Nephron progenitor cell (in vitro differentiated cells): ENCODE data around the gene NAT8L.

Experiments
- DNase-seq: peaks from one replicate; pipeline ENCODE4 v3.0.0; 2021
- H3K27ac Mint-ChIP-seq: 2 replicates; pipeline ENCODE4 v1.8.0; 2021; ENCODE audit warnings: mild to moderate bottlenecking, moderate library complexity, mixed read lengths
- H3K27me3 Mint-ChIP-seq: 2 replicates; pipeline ENCODE4 v1.8.0; 2021; ENCODE audit warnings: mild to moderate bottlenecking, low read depth, mixed read lengths; ENCODE audit not compliant: poor library complexity
- H3K36me3 Mint-ChIP-seq: 2 replicates; pipeline ENCODE4 v1.8.0; 2021; ENCODE audit warnings: low read depth, mixed read lengths
- H3K4me1 Mint-ChIP-seq: 2 replicates; pipeline ENCODE4 v1.8.0; 2021; ENCODE audit warnings: mixed read lengths
- H3K4me3 Mint-ChIP-seq: 2 replicates; pipeline ENCODE4 v1.8.0; 2021; ENCODE audit warnings: mild to moderate bottlenecking, moderate library complexity, mixed read lengths
- H3K9me3 Mint-ChIP-seq: 2 replicates; pipeline ENCODE4 v1.8.0; 2021; ENCODE audit warnings: mild to moderate bottlenecking, moderate library complexity, mixed read lengths
- TF ChIP-seq, protein P1 (sequence below): fragments of 200-600 bp; sonication (generic); IDR thresholded peaks from 2 replicates; pipeline ENCODE4 v1.5.0; 2021; ENCODE audit warnings: antibody characterized with exemption

Gene NAT8L

DNA sequence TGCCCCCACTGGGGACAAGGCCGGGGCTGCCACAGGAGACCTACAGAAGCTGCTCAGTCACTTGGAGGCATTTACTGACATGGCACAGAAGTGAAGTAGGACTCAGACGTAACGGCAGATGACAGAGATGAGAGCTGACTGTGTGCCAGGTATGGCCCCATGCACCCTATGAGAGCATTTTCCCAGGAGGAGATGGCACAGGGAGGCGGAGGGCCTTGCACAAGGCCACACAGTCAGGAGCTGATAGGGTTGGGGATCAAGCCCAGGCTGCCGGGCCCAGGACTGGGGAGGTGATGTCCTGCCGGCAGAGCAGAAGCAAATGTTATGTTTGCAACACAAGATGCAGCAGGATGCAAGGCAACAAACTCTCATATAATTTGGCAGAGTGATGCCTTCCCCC, 34.1 kb downstream of the NAT8L start:
- Mint-ChIP-seq H3K4me1 (peaks cover 9% of the 10 kb centered on the region), H3K27ac (no peak overlapping the region), H3K4me3 (no peak overlapping the region), H3K36me3 (peaks cover 8% of the 10 kb centered on the region), H3K27me3 (peaks cover 11% of the 10 kb centered on the region), H3K9me3 (peaks cover 28% of the 10 kb centered on the region)
- TF ChIP-seq, protein P1, sequence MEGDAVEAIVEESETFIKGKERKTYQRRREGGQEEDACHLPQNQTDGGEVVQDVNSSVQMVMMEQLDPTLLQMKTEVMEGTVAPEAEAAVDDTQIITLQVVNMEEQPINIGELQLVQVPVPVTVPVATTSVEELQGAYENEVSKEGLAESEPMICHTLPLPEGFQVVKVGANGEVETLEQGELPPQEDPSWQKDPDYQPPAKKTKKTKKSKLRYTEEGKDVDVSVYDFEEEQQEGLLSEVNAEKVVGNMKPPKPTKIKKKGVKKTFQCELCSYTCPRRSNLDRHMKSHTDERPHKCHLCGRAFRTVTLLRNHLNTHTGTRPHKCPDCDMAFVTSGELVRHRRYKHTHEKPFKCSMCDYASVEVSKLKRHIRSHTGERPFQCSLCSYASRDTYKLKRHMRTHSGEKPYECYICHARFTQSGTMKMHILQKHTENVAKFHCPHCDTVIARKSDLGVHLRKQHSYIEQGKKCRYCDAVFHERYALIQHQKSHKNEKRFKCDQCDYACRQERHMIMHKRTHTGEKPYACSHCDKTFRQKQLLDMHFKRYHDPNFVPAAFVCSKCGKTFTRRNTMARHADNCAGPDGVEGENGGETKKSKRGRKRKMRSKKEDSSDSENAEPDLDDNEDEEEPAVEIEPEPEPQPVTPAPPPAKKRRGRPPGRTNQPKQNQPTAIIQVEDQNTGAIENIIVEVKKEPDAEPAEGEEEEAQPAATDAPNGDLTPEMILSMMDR: no peak
- no peak for DNase-seq

DNA sequence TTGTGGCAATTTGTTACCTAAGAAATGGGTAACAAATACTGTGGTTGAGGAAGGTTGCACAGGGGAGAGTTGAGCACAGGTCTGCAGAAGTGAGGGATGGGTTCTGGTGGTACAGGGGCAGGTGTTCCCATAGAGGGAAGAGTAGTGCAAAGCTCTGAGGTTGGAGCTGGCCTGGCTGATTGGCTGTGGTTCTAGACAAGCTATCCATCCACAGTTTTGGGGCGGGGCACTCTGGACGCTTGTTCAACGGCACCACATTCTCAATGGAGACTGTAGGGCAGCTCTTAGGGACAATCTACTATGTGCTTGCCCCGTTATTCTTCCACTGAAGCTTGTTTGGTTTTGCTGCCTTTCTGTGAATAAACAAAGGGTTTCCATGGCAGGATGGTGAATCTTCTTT, 35.4 kb downstream of the NAT8L start:
- peaks cover 8% of the 10 kb centered on the region for H3K36me3 Mint-ChIP-seq
- peaks cover 9% of the 10 kb centered on the region for H3K4me1 Mint-ChIP-seq
- TF ChIP-seq, protein P1: no peak

DNA sequence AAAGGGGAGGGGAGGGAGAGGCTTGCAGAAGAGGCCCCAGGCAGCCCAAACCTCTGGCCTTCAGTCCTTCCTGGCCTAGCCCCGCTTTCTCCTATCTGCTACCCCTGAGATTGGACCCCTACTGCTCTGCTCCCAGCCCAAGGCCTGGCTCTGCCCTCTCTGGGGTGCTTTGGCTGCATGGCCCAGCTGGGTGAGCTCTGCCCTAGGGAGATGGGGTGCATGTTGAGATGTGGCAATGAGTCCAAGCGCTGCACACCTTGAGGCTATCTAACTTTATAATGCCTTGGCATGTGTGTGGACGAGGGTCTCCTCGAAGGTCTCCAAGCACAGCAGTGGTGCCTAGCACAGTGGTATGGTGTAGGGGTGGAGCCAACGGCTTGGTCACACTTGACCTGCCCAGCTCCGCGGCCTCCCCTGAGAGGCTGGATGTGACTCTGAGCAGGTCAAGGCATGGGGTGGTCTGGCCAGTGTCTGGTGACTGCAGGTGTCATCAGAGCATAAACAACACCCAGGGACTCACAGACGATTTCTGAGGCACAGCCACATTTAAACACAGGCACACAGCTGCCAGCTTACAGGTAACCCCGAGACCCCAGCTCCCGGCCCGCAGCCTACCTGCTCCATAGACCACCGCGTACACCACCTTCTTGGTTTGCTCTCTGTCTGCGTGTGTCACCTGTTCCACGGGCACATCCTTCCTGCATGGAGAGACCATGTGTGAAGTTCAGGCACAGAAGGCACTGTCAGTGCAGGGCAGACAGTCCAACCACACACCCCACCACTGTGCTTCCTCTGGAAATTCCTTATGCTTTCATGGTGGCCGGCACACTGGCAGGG, 36.3 kb downstream of the NAT8L start:
- H3K36me3 Mint-ChIP-seq: peaks cover 8% of the 10 kb centered on the region

More for the DNA sequence above, 35.4 kb downstream of the NAT8L start:
- H3K9me3 Mint-ChIP-seq: peaks cover 28% of the 10 kb centered on the region
- H3K27me3 Mint-ChIP-seq: peaks cover 22% of the 10 kb centered on the region
- DNase-seq: no peak
- no peak overlapping the region for H3K4me3 Mint-ChIP-seq
- no peak overlapping the region for H3K27ac Mint-ChIP-seq

DNA sequence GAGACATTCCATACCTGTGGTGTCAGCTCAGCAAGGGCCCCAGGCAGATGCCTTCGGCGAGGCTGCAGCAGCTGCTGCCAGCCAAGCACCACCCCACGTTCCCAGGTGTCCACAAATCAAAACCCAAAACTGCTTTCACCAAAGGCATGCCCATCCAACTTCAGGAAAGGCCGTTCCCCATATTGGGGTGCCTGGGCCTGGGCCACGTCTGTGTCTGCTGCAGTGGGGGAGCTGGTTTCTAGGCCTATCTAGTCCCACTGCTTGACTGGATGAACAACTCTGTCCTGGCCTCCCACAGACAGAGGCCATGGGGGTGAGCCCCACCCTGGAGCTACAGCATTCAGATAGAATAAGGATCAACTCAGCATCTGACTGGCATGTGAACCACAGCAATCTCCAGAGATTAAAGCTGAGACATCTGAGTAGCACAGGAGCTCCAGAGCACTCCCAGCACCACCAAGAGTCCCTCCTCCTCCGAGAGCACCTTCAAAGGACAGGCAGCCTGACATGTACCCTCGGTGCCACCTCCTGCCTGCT, 37.0 kb downstream of the NAT8L start:
- Mint-ChIP-seq H3K4me3 (no peak overlapping the region), H3K4me1 (peaks cover 9% of the 10 kb centered on the region), H3K36me3 (peaks cover 8% of the 10 kb centered on the region), H3K9me3 (peaks cover 36% of the 10 kb centered on the region), H3K27ac (no peak overlapping the region), H3K27me3 (peaks cover 22% of the 10 kb centered on the region)
- TF ChIP-seq, protein P1: no peak
- no peak for DNase-seq

More for the DNA sequence above, 36.3 kb downstream of the NAT8L start:
- Mint-ChIP-seq H3K27ac (no peak overlapping the region), H3K4me3 (no peak overlapping the region), H3K4me1 (peaks cover 9% of the 10 kb centered on the region), H3K27me3 (peaks cover 22% of the 10 kb centered on the region), H3K9me3 (peaks cover 30% of the 10 kb centered on the region)
- DNase-seq: no peak
- TF ChIP-seq, protein P1: no peak

DNA sequence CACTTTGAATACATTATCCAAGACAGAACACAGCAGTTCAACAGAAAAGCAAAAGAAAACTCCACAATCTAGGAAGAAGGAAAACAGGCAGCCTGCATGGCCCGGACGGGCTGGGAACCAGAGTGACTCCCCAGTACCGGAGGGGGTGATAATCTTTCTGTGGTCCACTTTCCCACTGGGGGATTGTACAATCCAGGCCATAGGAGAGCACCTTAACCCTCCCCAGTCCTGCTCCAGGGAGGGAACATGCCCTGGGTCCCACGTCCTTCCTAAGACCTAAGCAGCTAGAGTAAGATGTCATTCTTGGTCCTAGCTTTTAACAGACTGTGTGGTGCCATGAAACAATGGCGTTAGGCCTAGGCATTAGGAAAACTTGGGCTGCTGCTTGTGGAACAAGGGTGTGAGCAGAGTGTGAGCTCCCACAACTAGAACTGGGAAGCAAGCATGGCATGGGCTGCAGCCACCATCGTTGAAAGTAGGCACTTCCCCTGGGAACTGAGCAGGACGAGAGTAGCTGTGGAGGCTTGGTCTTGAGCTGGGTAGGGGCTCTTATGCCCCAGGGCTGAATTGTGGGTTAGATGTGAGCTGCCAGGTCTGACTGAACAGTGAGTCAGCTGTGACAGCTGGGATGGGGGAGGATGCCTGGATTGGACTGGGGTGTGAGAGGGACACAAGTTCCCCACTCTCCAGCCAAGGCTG, 42.4 kb downstream of the NAT8L start:
- no peak for DNase-seq
- peaks cover 51% of the 10 kb centered on the region for H3K9me3 Mint-ChIP-seq

More for the DNA sequence above, 42.4 kb downstream of the NAT8L start:
- TF ChIP-seq, protein P1: no peak
- H3K36me3 Mint-ChIP-seq: peaks cover 5% of the 10 kb centered on the region
- no peaks in the 10 kb centered on the region for H3K4me1 Mint-ChIP-seq
- no peak overlapping the region for H3K4me3 Mint-ChIP-seq
- H3K27ac Mint-ChIP-seq: no peak overlapping the region
- peaks cover 22% of the 10 kb centered on the region for H3K27me3 Mint-ChIP-seq
